Peyer's patch (tissue), 4 donors: Measurements from ENCODE around the gene C3orf70. TPM values are rescaled to one million over a fixed set of nuclear protein-coding genes. Genes with fewer than 3 reads are reported as not detected.

Experiments
- DNase-seq, 3 donors: peaks; one replicate each; pipeline ENCODE4 v3.0.0-alpha.2; 2017 to 2019
- H3K27ac ChIP-seq, 4 donors: fragments of 200-600 bp; sonication (generic); one replicate each; pipeline ENCODE4 v1.5.1; 2016 to 2019
- H3K27me3 ChIP-seq, 2 donors: fragments of 200-600 bp; sonication (generic); one replicate each; pipeline ENCODE4 v1.5.1; 2019
- H3K36me3 ChIP-seq, 3 donors: fragments of 200-600 bp; sonication (generic); one replicate each; pipeline ENCODE4 v1.5.1; 2016 to 2019
- H3K4me1 ChIP-seq, 4 donors: fragments of 200-600 bp; sonication (generic); one replicate each; pipeline ENCODE4 v1.5.1; 2016 to 2019
- H3K4me3 ChIP-seq, 4 donors: fragments of 200-600 bp; sonication (generic); 1 replicate in 3 of 4; 2 replicates in 1 of 4; pipeline ENCODE4 v1.5.1; 2016 to 2019; ENCODE audit warnings: mild to moderate bottlenecking in 1 of 4
- H3K9me3 ChIP-seq, 4 donors: fragments of 200-600 bp; sonication (generic); one replicate each; pipeline ENCODE4 v1.5.1; 2016 to 2019; ENCODE audit warnings: mild to moderate bottlenecking in 1 of 4
- POLR2A ChIP-seq, 2 donors: fragments of 450-650 bp; IDR thresholded peaks; one replicate each; pipeline ENCODE4 v1.5.1; 2017; ENCODE audit warnings: antibody characterized with exemption in 2 of 2, mild to moderate bottlenecking in 2 of 2, moderate library complexity in 2 of 2
- total RNA-seq, 4 donors: library from RNA; depleted of rRNA; stranded (reverse); fragments of >200 nt; gene quantifications; one replicate each; pipeline ENCODE4 v1.1.0, GENCODE V29; 2016
- TF ChIP-seq, protein P1 (sequence below), 6 experiments: fragments of 450-650 bp in 4 of 6; fragments of 200-600 bp in 2 of 6; sonication (generic) in 1 of 6; IDR thresholded peaks; one replicate each; pipeline ENCODE4 v1.5.1; 2017 to 2019; ENCODE audit warnings: antibody characterized with exemption in 6 of 6, mild to moderate bottlenecking in 3 of 6, moderate library complexity in 1 of 6

The C3orf70 gene
- total RNA-seq, 4 donors from 2014 or later, result 4.1 to 6.5 (median 5.5) TPM

DNA sequence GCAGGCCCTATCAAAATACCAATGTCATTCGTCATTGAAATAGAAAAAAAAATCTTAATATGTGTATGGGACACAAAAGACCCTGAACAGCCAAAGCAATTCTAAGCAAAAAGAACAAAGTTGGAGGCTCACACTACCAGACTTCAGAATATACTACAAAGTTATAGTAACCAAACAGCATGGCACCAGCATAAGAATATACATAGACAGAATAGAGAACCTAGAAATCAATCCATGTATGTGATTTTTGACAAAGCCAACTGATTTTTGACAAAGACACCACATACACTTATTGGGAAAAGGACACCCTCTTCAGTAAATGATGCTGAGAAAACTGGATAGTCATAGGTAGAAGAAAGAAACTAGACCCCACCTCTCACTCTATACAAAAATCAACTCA is 95.0 kb downstream of the C3orf70 start:
- no peaks in the 10 kb centered on the region for H3K27me3 ChIP-seq
- no peak for DNase-seq

DNA sequence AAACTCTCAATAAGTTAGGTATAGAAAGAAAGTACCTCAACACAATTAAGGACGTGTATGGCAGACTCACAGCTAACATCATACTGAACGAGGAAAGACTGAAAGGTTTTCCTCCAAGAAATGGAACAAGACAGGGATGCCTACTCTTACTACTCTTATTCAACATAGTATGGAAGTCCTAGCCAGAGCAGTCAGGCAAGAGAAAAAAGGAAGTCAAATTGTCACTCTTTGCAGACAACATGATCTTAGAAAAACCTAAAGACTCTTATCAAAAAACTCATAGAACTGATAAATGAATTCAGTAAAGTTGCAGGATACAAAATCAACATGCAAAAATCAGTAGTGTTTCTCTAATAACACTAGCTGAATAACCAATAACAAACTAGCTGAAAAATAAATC is 96.0 kb downstream of the C3orf70 start:
- DNase-seq, result no peak
- H3K27me3 ChIP-seq, result no peaks in the 10 kb centered on the region
- no peak for TF ChIP-seq POLR2A (IDR thresholded peaks at IDR 0.05)
- TF ChIP-seq, protein P1, sequence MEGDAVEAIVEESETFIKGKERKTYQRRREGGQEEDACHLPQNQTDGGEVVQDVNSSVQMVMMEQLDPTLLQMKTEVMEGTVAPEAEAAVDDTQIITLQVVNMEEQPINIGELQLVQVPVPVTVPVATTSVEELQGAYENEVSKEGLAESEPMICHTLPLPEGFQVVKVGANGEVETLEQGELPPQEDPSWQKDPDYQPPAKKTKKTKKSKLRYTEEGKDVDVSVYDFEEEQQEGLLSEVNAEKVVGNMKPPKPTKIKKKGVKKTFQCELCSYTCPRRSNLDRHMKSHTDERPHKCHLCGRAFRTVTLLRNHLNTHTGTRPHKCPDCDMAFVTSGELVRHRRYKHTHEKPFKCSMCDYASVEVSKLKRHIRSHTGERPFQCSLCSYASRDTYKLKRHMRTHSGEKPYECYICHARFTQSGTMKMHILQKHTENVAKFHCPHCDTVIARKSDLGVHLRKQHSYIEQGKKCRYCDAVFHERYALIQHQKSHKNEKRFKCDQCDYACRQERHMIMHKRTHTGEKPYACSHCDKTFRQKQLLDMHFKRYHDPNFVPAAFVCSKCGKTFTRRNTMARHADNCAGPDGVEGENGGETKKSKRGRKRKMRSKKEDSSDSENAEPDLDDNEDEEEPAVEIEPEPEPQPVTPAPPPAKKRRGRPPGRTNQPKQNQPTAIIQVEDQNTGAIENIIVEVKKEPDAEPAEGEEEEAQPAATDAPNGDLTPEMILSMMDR (IDR thresholded peaks at IDR 0.05), result no peak
- H3K4me1 ChIP-seq, result no peaks in the 10 kb centered on the region
- peaks cover 0 to 9% (median 0%) of the 10 kb centered on the region in 3 donors for H3K36me3 ChIP-seq
- peaks cover 0 to 3% (median 0%) of the 10 kb centered on the region in 4 donors for H3K9me3 ChIP-seq
- no peak overlapping the region for H3K4me3 ChIP-seq
- no peak overlapping the region for H3K27ac ChIP-seq

More for the DNA sequence above, 95.0 kb downstream of the C3orf70 start:
- TF ChIP-seq, protein P1 (IDR thresholded peaks at IDR 0.05), result no peak
- no peak for TF ChIP-seq POLR2A (IDR thresholded peaks at IDR 0.05)
- no peak overlapping the region for H3K4me3 ChIP-seq
- no peaks in the 10 kb centered on the region for H3K4me1 ChIP-seq
- H3K9me3 ChIP-seq, result peaks cover 0 to 3% (median 0%) of the 10 kb centered on the region in 4 donors
- H3K27ac ChIP-seq, result no peak overlapping the region
- H3K36me3 ChIP-seq, result peaks cover 0 to 2% (median 0%) of the 10 kb centered on the region in 3 donors

DNA sequence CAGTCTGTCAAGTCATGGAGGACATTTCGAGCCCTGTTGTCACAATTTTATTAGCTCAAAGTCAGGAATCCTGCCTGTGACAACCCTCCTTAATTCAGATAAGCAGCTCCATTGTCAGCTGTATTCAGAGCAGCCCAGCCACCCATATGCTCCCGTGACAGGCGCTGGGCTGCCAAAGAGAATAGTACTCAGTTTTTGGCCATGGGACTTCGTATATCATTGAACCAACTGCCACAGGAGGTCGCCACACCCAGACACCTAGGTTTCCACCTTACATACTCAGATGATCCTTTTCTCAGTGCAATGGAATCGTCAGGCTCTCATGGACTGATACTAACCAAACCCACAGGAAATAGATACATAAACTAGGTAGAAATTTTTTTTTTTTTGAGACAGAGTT is 100.2 kb downstream of the C3orf70 start:
- no peaks in the 10 kb centered on the region for H3K9me3 ChIP-seq
- no peaks in the 10 kb centered on the region for H3K4me1 ChIP-seq
- no peak for TF ChIP-seq POLR2A (IDR thresholded peaks at IDR 0.05)
- TF ChIP-seq, protein P1 (IDR thresholded peaks at IDR 0.05), result no peak
- H3K27ac ChIP-seq, result no peak overlapping the region
- no peak overlapping the region for H3K4me3 ChIP-seq
- DNase-seq, result no peak
- H3K36me3 ChIP-seq, result peaks cover 0 to 40% (median 0%) of the 10 kb centered on the region in 3 donors
- no peaks in the 10 kb centered on the region for H3K27me3 ChIP-seq

DNA sequence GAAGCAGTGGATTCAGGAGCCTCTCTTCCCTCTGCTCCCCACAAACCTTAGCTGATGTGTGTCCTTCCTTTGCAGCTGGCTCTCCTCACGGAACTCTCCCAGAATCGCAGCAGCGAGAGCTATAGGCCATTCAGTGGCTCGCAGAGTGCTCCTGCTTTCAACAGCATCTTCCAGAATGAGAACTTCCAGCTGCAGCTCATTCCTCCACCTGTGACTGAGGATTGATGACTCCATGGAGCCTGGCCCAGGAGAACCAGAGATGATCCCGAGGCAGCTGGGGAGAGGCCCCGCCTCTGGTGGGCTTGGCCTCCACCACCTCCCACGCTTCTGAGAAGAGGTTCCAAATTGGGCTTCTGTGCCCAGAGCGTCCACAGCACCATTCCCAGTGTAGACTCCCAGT is 101.1 kb downstream of the C3orf70 start:
- Histone ChIP-seq H3K27ac (no peak overlapping the region), H3K4me3 (no peak overlapping the region), H3K36me3 (peaks cover 0 to 40% (median 0%) of the 10 kb centered on the region in 3 donors), H3K9me3 (no peaks in the 10 kb centered on the region), H3K27me3 (no peaks in the 10 kb centered on the region), H3K4me1 (peaks cover 0 to under 1% (median 0%) of the 10 kb centered on the region in 4 donors)
- no peak for DNase-seq
- TF ChIP-seq, protein P1 (IDR thresholded peaks at IDR 0.05), result no peak
- no peak for TF ChIP-seq POLR2A (IDR thresholded peaks at IDR 0.05)

DNA sequence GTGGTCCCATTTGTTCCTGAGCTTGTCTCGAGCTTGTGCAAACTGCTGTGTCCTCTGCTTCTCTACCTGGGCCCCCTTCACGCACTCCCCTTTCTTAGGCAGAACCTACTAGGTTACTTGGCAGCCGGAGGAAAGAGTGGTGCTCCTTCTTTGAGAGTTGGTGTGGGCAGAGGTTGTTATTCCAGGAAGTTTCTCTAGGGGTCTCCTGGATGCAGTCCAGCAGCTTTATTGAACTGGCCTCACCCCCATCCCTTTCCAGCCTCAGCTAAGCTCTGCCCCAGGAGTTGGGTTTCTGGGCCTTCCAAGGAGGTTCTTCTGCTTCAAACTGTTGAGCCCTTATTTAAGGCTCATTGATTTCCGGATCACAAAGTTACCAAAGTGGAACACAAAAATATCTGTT is 103.2 kb downstream of the C3orf70 start:
- Histone ChIP-seq H3K9me3 (no peaks in the 10 kb centered on the region), H3K36me3 (peaks cover 0 to 40% (median 0%) of the 10 kb centered on the region in 3 donors), H3K27me3 (no peaks in the 10 kb centered on the region), H3K4me3 (no peak overlapping the region), H3K4me1 (peaks cover 0 to 11% (median 0%) of the 10 kb centered on the region in 4 donors), H3K27ac (no peak overlapping the region)
- TF ChIP-seq, protein P1 (IDR thresholded peaks at IDR 0.05), result no peak
- TF ChIP-seq POLR2A (IDR thresholded peaks at IDR 0.05), result no peak
- no peak for DNase-seq

DNA sequence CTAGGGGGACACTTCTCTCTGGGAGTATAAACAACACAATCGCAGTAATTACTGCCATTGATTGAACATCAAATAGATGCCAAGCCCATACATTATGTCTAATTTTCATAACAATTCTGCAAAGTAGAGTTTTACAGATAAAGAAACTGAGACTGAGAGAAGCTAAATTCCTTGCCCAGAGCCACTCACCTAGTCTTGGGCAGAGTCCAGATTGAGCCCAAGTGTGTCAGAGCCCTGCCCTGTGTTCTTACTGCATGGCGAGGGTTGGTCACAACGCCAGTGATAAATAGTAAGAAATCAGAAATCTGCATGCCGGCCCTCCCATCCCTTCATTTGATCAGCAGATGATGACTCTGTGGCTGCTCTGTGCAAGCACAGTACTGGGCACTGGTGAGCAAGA is 106.3 kb downstream of the C3orf70 start:
- Histone ChIP-seq H3K9me3 (no peaks in the 10 kb centered on the region), H3K36me3 (peaks cover 0 to 31% (median 0%) of the 10 kb centered on the region in 3 donors), H3K27me3 (no peaks in the 10 kb centered on the region), H3K27ac (peak overlapping the region in 3 of 4 donors; percentile 17 to 57 (median 38)), H3K4me1 (peaks cover 0 to 11% (median 0%) of the 10 kb centered on the region in 4 donors), H3K4me3 (no peak overlapping the region)
- DNase-seq, result peak in 1 of 3 donors; percentile 54
- no peak for TF ChIP-seq POLR2A (IDR thresholded peaks at IDR 0.05)
- TF ChIP-seq, protein P1 (IDR thresholded peaks at IDR 0.05), result no peak
